NCI-H146 treated with DMSO at 0.1 percent for 48 hours (cell line): Measurements from ENCODE around the gene EIF6.
A peak's percentile ranks its signal among the peaks of the same experiment; 100 is the strongest.
"Not testable (repeated sequence)": the region's sequence is repeated elsewhere in the genome, so short reads cannot be mapped to it uniquely, and the experiment has no call there.

ENCODE experiments used
- DNase-seq: peaks from one replicate; lab custom pipeline; 2025; ENCODE audit not compliant: unreplicated experiment; lab: John Stamatoyannopoulos, UW

EIF6 gene

GRCh38 chr20:35284267-35284991 lies at the start of gene EIF6:
TSS of gene EIF6 (minus strand) at chr20:35284772. CDS start at chr20:35284487, 285 bp downstream.
- peak; percentile 80 for DNase-seq

- DNase-seq: no peak
Measured at GRCh38 chr20:35333606-35334005, 49.0 kb upstream of the EIF6 start.

GRCh38 chr20:35332540-35333200 lies 48.1 kb upstream of the EIF6 start:
- no peak for DNase-seq

GRCh38 chr20:35329435-35330139 lies 45.0 kb upstream of the EIF6 start:
- DNase-seq: peak; percentile 37

GRCh38 chr20:35328689-35329088 lies 44.1 kb upstream of the EIF6 start:
- no peak for DNase-seq

GRCh38 chr20:35328095-35328685 lies 43.6 kb upstream of the EIF6 start:
- no peak for DNase-seq

GRCh38 chr20:35327074-35327976 lies 42.8 kb upstream of the EIF6 start:
- no peak for DNase-seq

GRCh38 chr20:35326740-35327073 lies 42.1 kb upstream of the EIF6 start:
- no peak for DNase-seq

- DNase-seq: no peak
Measured at GRCh38 chr20:35326021-35326739, 41.6 kb upstream of the EIF6 start.

- DNase-seq: no peak
Measured at GRCh38 chr20:35325401-35325800, 40.8 kb upstream of the EIF6 start.

- no peak for DNase-seq
Measured at GRCh38 chr20:35320396-35321126, 36.0 kb upstream of the EIF6 start.

- no peak for DNase-seq
Measured at GRCh38 chr20:35319871-35320197, 35.3 kb upstream of the EIF6 start.

- DNase-seq: no peak
Measured at GRCh38 chr20:35319192-35319870, 34.8 kb upstream of the EIF6 start.

GRCh38 chr20:35318502-35319157 lies 34.1 kb upstream of the EIF6 start:
- DNase-seq: no peak

GRCh38 chr20:35317416-35318210 lies 33.0 kb upstream of the EIF6 start:
- DNase-seq: no peak

- no peak for DNase-seq
Measured at GRCh38 chr20:35316086-35316485, 31.5 kb upstream of the EIF6 start.

- not testable (repeated sequence) for DNase-seq
Measured at GRCh38 chr20:35315632-35316020, 31.1 kb upstream of the EIF6 start.
